GM18858 (cell line): Measurements from ENCODE around the gene EXO5.
"Not testable (repeated sequence)": the region's sequence is repeated elsewhere in the genome, so short reads cannot be mapped to it uniquely, and the experiment has no call there.

Experiments
- ATAC-seq: cut with Tn5 transposase; IDR thresholded peaks from one replicate; pipeline ENCODE4 v1.9.1; 2021; ENCODE audit not compliant: unreplicated experiment

The EXO5 gene, protein sequence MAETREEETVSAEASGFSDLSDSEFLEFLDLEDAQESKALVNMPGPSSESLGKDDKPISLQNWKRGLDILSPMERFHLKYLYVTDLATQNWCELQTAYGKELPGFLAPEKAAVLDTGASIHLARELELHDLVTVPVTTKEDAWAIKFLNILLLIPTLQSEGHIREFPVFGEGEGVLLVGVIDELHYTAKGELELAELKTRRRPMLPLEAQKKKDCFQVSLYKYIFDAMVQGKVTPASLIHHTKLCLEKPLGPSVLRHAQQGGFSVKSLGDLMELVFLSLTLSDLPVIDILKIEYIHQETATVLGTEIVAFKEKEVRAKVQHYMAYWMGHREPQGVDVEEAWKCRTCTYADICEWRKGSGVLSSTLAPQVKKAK

DNA sequence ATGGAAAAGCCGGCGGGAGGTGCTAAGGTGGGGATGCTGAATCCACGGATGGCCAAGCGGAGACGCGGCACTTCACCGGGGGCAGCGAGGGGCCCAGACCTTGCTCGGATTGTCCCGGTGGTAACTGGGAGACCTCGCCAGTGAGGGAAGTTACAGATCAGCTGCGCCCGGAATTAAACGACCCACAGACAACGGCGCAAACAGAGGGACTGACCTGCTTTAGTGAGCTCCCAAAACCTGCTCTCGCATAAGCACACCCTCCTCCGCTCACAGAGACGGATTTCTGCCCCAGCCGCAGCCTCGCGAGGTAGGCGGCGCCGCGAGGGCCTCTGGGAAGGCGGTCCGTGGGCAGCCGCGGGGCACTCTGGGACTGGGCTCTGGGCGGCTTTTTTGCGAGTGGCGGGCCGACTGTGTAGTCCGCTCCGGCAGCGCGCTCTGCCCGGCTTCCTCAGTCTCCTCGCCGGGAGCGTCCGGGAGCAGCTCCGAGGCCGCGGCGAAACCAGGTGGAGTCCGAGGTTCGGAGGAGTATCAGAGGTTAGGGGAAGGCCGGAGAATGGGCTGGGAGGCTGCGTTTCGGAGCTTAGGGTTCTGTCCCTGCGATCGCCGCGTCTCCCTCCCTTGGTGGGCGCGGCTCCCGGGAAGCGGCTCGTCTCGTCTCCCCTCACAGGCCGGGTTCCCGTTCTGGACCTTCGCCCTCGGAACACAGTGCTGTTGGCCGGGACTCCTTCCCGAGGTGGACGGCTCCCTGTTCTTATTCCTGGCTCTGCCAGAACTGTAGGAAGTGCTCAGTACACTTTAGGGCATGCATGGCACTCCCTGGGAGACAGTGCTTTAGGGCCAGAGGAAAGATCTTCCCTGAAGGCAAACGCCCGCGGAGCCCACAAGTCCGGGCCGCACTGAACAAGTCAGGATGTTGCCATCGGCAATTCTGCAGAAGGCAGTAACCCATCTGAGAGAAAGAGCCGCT, at the start of gene EXO5:
Gene EXO5 (plus strand): TSS at position 393 of the 967 bp plus-strand sequence. CDS start 5,778 bp downstream, outside the sequence.
- peak; percentile 84 for ATAC-seq

DNA sequence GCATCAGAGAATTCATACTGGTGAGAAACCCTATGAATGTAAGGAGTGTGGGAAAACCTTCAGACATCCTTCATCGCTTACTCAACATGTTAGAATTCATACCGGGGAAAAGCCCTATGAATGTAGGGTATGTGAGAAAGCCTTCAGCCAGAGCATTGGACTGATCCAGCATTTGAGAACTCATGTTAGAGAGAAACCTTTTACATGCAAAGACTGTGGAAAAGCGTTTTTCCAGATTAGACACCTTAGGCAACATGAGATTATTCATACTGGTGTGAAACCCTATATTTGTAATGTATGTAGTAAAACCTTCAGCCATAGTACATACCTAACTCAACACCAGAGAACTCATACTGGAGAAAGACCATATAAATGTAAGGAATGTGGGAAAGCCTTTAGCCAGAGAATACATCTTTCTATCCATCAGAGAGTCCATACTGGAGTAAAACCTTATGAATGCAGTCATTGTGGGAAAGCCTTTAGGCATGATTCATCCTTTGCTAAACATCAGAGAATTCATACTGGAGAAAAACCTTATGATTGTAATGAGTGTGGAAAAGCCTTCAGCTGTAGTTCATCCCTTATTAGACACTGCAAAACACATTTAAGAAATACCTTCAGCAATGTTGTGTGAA, 45.5 kb upstream of the EXO5 start:
- ATAC-seq, result no peak

DNA sequence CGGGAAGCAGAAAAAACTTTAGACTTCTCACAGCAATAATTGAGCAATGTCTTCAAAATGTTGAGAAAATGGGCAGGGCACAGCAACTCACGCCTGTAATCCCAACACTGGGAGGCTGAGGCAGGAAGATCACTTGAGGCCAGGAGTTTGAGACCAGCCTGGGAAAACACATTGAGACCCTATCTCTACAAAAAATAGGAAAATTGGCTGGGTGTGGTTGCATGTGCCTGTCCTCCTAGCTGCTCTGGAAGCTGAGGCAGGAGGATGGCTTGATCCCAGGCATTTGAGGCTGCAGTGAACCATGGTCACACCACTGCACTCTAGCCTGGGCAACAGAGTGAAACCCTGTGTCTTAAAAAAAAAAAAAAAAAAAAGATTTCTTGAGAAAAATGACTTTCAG, 39.2 kb upstream of the EXO5 start:
- ATAC-seq, result no peak

DNA sequence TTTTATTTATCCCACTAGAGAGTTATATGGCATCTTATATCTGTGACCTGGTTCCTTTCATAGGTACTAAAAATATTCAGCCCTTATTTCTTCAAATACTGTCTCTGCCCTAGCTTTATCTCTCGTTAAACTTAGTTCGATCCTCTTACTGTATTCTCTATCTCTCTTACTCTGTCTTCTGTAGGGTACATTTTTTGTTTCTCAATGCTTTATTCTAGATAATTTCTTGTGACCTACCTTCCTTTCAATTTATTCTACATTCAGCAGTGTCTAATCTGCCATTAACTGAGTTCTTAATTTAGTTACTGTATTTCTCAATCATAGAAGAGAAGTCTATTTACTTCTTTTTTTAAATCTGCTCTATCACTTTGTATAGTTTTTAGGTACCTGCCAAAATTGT, 33.3 kb upstream of the EXO5 start:
- no peak for ATAC-seq

DNA sequence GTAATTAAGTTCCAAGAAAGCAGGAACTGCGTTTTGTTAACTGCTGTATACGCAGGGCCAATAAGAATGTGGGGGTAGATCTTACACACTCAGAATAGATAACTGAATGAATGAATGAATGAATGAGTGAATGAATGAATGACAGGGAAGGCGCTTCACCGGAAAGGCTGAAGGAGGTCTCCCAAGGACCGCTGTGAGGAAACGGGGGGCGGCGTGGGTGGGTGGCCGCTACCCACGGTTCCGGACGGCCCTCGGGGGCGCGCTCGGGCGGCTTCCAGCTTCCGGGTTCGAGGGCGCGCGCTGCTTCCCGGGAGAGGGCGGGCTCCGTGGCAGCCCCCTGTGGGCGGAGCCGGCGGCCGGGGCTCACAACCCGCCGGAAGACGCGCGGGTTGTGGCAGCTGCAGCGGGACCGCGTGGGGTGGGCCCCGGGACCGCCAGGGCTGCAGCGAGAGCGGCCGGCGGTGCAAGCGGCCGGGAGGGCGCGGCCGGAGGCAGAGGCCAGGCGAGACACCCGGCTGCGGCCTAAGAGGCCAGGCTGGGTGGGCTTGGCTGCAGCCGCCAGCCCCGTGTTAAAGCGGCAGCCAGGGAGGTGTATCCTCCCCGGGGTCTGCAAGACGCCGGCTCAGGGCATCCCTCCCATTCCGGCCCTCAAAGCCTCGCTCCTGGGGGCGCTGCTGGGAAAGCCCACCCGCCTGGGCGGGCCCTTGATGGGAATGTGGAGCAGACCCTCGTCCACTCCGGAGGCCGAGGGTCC, 31.5 kb upstream of the EXO5 start, which contains the start of gene ZFP69:
Gene ZFP69 (plus strand): TSS at position 367 of the 754 bp plus-strand sequence. CDS start 2,072 bp downstream, outside the sequence.
- ATAC-seq, result peak; percentile 46

DNA sequence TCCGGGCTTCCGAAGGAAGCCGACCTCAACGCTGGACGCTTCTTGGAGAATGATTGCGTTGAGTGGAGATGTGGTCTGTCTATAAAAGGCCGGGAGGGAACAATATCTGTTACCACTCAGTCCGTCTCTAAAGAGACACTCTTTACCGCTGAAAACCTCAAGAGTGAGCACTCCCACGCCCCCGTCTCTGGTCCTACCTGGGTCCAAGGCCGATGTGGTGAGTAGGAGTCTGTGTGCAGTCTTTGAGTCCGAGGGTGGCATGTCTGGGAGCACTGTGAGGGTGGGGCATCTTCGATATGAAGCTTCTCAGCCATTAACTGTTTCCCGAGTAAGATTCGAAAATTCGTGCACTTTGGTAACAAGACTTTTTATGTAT, 30.9 kb upstream of the EXO5 start:
- ATAC-seq, result no peak

DNA sequence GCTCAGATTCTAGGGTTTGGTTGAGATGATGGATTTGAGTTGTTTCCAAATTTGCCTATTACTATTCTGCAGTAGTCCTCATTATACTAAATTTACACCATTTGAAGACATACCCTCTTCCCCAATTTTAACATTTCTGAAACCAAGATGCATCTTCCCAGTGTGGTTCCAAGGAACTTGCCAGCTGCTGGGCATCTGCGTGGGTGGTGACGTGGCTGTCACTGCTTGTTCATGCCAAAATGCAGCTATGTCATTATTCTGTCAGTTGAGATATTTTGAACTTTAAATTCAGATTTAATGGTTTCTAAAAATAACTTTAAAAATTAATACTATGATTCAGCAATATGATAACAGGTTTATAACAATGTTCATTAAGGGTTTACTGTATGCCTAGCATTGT, 30.3 kb upstream of the EXO5 start:
- ATAC-seq, result no peak

DNA sequence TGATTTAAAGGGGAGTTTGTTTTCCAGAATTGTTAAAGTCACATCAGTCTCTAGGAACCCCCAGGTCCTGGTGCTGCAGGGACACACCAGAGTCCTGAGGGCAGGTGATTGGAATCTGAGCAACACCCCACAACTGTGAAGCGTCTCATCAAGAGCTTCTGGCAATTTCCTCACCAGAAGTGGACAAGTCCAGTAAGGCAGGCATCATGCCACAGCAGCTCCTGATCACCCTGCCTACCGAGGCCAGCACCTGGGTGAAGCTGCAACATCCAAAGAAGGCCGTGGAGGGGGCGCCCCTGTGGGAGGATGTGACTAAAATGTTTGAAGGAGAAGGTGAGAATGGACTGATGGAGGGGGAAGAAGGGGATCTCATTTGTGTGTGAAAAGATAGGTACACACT, 29.4 kb upstream of the EXO5 start:
- ATAC-seq, result no peak

DNA sequence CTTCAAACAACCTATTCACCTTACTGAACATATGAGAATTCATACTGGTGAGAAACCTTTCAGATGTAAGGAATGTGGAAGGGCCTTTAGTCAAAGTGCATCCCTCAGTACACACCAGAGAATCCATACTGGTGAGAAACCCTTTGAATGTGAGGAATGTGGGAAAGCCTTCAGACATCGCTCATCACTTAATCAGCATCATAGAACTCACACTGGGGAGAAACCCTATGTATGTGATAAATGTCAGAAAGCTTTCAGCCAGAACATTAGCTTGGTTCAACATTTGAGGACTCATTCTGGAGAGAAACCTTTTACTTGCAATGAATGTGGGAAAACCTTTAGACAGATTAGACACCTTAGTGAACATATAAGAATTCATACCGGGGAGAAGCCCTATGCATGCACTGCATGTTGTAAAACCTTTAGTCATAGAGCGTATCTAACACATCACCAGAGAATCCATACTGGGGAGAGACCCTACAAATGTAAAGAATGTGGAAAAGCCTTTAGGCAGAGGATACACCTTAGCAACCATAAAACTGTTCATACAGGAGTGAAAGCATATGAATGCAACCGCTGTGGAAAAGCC, 13.2 kb upstream of the EXO5 start:
- no peak for ATAC-seq

DNA sequence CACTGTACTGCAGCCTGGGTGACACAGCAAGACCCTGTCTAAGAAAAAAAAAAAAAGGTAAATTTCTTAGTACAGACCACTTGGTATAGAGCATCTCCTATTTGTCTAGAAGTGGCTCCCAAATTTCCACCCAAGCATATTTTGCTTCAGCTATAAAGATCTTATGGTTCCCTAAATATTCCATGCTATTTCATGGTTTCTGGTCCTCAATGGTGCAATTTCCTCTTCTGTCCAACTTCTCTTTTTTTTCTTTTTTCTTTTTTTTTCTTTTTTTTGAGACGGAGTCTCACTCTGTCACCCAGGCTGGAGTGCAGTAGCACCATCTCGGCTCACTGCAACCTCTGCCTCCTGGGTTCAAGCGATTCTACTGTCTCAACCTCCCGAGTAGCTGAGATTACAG, 5.9 kb upstream of the EXO5 start:
- not testable (repeated sequence) for ATAC-seq

DNA sequence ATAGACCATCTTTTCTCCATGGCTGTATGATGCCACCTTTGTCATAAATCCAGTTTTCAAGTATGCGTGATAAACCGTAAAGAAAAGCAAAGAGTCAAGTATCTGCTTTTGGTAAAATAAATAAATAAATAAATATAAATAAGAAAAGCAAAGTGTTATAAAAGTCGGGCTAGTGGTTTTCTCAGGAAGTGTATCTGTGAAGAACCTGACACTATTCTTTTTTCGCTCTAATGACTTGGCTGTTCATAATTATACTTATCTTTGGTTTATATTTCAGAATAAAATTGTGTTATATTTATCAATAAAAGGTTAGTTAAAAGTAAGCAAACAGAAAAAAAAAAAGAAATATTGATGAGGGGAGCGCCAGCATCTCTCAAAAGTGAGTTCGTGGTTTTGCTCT, 594 bp upstream of the EXO5 start:
- no peak for ATAC-seq

DNA sequence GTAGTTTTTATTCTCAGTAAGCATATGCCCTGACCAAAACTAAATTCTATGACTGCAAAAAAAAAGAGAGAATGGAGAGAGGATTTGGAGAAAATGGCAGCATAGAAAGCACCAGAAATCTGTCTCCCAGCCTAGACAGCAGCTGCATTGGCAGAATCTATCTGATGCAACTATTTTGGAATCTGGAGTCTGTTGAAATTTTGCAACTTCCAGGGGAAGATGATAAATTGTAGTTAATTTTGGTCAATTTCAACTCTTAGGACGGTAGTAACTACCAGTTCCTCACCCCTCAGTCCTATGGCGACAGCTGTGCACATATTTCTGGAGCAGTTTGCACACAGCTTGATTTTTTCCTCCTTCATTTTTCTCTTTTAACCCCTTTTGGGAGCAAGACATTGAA, 10.9 kb downstream of the EXO5 start:
- ATAC-seq, result no peak

DNA sequence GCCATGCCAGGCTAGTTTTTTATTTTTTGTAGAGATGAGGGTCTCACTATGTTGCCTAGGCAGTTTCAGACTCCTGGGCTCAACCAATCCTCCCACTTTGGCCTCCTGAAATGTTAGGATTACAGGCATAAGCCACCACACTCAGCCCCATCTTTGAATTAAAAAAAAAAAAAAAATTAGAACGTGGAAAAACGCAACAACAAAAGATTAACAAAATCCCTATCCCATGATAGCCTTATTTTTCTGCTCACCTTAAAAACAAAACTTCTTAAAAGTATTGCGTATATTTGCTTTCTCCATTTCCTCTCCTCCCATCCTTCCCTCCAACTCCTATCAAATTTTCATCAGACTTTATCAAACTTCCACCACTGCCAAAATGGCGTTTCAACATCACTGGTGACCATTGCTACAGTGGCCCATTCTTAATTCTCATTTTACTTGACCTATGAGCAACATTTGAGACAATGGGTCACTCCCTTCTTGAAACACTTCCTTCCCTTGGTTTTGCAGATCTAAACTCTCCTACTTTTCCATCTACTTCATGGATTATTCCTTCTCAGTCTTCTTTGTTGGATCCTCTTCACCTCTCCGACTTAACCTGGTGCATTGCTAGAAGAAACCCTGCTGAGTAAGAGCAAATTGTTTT, 22.3 kb downstream of the EXO5 start:
- no peak for ATAC-seq

DNA sequence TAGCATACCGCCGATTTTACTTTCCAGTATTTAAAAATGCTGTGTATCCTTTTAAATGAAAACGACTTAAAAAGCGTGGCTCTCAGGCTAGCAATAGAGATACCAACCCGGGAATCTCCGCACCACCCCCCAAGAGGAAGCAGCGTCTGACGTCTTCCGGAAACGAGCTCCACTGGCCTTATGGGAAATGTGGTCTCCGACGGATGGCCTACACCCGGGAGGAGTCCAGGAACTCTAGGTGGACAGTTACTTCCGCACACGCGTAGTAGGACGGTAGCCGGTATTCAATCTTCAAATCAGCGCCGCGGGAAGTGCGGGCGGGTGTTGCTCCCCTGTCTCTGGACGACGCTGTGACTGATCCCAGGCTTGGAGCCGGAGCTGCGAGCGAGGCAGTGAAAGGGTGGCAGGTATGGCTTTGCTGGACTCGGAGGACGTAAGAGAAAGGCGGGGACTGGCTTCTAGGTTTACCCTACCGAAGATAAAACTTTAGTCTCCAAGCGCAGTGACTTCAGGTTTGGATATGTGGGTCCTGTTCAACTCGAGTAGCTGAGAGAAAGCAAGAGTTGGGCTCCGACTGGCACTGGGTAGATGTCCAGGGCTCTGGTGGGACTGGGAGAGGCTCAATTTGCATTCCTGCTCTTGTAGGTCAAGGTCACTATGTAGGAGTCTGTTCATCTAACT, 23.0 kb downstream of the EXO5 start, which contains the start of gene ZNF684:
Gene ZNF684 (plus strand): TSS at position 257 of the 681 bp plus-strand sequence. CDS start 1,530 bp downstream, outside the sequence.
- peak; percentile 81 for ATAC-seq

DNA sequence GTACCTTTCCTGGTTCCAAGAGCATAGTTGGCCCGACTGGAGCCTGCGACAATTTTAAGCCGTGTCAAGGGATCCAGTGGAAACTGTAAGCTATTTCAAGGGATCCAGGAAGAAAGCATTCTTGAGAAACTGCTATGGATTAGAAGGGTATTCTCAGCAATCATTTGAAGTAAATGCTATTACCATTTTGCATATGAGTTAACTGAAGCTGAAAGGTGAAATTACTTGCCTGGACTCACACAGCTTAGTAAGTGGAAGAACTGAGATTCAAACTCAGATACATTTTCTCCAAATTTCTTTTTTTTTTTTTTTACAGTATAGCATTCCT, 23.5 kb downstream of the EXO5 start:
- no peak for ATAC-seq

DNA sequence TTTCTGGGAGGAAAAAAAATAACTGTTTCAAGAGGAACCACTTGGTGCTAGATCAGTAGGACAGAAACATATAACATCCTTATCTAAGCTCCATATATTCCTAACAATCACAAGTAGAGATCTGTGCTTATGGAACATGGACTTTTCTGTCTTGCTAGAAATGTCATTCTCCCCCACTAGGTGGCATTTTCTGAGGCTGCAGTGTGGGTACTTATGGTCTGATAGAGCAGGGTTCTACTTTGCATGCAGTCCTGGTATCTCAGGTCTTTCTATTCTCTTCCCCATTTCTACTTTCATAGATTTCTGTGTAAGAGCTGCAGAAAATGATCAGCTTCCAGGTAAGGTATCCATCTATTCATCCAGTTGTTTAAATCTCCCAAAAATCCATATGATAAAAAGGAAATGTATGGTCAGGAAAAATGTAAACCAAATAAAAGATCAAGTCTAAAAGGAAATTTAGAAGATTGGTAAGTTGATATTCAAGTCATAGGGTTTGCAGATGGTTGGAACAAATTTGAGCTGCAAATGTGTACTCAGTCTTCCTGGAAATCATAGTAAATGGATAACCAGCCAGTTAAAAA, 24.4 kb downstream of the EXO5 start:
- no peak for ATAC-seq

DNA sequence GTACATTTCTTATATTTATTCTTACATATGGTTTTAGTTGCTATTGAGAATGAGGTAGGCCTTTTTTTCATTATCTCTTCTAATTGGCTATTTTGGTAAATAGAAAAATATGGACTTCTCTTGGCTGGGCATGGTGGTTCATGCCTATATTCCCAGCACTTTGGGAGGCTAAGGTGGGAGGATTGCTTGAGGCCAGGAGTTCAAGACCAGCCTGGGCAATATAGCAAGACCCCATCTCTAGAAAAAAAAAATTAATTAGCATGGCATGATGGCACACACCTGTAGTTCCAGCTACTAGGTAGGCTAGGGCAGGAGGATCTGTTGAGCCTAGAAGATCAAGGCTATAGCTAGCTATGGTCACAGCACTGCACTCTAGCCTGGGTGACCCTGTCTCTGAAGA, 26.0 kb downstream of the EXO5 start:
- ATAC-seq, result no peak

DNA sequence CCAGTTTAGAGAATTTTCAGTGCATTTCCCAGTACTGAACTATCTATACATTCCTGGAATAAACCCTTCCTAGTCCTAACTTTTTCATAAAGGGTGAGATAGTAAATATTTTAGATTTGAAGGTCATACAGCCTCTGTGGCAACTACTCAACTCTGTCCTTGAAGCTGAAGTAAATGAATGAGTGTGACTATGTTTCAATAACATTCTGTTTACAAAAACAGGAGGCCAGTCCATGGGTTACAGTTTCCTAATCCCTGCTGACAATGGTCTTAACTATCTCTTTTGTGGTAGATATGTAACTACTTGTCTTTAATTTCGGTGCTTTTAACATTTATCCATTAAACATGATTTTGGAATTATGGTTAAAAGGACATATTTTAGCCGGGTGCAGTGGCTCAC, 27.2 kb downstream of the EXO5 start:
- ATAC-seq, result no peak

DNA sequence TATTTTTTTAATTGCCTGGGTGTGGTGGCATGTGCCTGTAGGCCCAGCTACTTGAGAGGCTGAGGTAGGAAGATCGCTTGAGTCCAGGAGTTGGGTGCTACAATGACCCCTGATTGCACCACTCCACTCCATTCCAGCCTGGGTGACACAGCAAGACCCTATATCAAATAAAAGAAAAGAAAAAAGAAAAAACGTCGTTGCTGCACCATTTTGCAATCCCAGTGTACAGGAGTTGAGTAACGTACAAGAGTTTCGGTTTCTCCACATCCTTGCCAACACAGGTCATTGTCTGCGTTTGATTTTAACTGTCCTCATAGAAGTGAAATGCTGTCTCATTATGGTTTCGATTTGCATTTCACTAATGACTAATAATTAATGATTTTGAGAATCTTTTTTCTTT, 30.8 kb downstream of the EXO5 start:
- no peak for ATAC-seq
